GM21717 (cell line): ENCODE measurements around the gene MOB3B.

Experiments
- ATAC-seq: cut with Tn5 transposase; IDR thresholded peaks from one replicate; pipeline ENCODE4 v1.9.1; 2021; ENCODE audit warnings: mild to moderate bottlenecking, moderate library complexity; ENCODE audit not compliant: unreplicated experiment

The MOB3B gene

DNA sequence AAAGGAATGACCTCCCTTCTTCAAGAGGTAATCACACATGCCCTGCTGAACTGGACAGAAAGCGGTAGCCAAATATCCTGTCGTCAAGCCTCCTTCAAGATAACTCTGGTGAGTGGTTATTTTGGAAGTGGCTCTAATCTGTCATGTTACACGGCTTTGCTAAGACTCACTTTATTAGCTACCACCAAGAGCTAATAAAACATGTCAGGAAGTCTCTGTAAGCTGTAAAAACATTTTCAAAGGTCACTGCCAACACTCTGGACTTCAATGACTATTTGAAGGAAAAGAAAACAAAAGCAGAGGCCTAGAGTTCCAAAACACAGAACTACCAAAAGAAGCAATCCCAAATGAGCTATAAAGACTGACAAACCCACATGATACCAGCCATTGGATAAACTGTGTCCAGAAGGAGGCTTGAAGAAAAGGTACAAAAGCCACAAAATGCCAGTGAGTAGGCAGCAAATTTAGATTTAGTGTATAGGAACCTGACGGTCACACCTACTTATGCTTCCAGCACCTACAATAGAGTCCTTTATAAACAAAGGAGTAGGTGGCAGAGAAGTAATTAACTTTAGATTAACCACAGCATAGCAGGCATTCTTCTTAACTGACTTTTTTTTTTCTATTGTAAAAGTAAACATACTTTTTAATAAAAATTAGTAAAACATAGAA is 135.3 kb downstream of the MOB3B start:
- no peak for ATAC-seq

DNA sequence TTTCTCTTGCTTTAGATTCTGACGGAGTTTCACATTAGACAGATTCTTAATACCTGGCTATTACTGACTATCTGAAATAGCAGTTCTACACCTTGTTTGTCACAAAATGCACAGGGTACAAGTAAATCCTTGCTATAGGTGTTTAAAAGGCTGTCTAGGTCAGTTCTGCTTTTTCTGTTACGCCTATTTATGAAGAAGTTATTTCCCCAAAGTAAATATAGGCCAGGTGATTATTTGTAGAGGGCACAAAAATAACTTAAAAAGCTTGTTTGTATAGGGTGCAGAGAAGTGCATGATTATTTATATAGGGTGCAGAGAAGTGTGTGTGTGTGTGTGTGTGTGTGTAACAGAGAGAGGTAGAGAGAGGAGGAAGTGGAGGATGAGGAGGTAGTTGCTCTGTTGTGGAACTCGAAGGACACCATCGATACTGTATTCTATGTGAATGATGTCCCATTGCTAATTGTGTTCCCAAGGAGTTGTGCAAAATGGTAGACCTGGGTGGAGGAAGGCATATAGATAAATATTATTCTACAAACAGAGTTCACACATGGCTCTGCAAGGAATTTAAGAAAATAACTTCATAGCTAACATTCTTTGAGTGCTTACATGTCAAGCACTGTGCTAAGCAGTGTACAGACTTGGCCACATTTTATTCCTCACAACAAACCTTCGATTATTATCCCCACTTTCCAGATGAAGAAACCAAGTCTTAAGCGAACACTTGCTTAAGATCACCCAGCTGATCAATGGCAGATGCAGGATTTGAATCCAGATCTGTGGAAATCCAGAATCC is 136.4 kb downstream of the MOB3B start:
- no peak for ATAC-seq

- ATAC-seq: no peak
Measured at GRCh38 chr9:27392451-27392850, 137.2 kb downstream of the MOB3B start.

DNA sequence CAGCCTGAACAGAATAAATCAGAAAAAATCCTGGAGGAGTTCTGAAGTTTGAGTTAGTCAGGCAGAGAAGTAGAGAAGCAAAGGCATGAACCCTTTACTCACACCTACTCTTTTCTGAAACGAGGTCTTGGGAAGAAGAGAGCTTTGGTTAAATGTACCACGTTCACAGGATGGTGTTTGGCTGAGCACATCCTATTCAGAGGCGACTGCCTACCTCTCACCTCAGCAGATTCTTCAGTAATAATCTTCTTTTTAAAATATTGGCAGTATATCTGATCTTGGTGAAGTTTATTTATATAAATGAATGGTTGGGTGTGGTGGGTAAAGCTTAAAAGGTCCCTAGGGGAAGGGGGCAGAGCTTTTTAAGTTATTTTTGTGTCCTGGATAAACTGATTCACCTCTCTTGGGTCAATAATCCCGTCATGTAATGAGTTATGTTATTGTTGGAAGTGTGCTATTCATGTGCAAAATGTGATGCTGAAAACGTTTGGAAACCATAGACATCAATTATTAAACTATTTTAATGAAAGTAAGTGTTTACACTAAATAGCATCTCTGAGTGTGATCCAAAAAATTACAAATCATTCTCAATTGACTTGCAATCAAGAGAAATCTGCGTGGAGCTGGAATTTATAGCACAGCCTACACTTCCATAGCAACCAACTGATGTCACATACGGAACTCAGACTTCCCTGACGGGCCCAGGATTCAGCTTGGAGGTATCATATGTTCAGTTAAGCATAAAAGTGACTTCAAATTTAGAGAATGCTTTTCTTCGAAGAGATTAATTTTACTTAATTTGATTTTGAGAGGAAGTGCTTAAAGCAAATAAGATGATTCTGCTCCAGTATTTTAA is 138.3 kb downstream of the MOB3B start:
- no peak for ATAC-seq

DNA sequence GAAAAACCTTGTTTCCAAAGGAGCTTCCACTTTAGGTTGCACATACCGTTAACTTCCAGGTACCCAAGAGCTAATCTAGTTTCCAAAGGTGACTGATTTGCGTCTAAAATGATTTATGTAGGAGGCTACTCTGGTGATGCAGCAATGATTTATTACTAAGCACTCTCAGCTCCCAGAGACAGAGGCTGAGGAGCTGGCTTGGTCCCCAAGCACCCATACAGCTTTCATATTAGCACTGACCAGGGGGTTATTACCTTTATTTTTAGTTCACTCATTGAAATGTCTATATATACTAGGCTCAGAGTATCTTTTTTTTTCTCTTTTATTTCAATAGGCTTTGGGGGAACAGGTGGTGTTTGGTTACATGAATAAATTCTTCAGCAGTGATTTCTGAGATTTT is 141.5 kb downstream of the MOB3B start:
- ATAC-seq: no peak

GRCh38 chr9:27387722-27388121 is 141.9 kb downstream of the MOB3B start:
- no peak for ATAC-seq

DNA sequence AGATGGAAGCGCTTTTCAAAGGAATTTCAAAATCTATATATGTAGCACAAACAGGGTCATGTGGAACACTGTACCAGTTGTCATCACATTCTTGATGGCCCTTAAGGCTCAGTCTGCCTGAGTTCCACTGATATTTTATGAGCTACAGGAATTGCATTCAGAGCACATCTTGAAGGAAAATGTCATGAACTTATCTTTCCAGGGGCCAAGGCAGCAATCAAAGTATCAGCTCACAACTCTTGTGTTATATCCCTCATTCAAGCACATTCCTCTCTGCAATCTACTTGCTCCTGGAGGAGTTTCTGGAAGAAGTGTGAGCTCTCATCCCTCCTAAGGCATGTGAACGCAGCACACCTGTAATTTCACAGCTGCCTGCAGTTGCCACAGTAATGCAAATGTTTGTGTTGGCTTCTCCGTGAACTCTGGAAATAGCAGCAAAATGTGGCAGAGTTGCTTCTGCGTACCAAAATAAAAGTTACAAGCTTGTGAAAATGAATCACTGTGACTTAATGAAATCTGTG is 143.0 kb downstream of the MOB3B start:
- ATAC-seq: peak; percentile 44

DNA sequence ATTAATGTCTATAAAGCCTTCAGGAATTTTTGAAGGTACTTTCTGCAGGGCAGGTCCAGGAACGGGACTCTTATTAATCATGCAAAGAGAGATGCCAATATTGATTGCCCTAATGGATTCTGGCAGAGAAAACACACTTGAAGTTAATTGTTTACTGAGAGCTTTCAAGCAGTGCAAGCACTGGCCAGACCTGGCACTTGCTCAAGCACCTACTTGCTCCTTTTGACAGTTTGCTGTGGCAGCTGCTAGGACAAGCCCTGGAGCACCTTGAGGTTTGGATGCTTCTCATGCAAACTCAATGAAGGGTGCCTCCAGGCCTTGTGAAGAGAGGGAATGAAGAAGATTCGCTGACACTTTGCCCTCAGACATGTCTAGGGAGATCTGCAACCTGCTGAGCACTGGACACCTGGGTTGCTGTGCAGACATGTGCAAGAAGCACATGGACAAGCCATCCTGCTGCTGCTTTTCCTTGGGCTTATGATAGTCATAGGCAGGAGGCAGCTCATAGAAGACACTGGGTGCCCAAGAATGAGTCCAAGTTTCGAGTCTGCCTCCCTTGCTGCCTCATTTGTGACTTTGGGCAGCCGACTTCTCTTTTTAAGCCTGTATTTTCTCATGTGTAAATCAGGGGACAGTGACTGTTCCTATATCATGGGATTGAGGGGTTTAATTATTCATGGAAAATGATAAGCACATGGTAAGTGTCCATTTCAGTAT is 143.8 kb downstream of the MOB3B start:
- ATAC-seq: no peak

- no peak for ATAC-seq
Measured at GRCh38 chr9:27384262-27385014, 145.2 kb downstream of the MOB3B start.

- ATAC-seq: no peak
Measured at GRCh38 chr9:27383524-27383923, 146.1 kb downstream of the MOB3B start.

GRCh38 chr9:27382975-27383374 is 146.6 kb downstream of the MOB3B start:
- ATAC-seq: no peak

DNA sequence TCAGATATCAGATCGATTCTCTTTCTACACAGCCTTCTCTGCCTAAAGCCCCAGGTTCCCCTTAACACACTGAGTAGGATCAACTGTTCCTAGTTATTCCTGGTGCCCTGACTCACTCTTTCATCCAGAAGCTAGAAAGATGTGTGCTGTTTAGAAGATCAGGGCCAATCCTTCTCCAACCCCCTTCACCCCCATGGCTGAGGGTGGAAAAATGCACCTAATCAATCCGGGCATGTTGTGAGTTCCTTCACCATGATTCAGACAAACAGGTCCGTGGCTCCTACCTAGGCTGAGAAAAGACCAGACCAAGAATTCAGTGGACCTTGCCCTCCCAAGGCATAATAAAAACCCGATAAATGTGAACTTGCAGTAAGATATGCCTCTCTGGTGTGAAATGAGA is 147.3 kb downstream of the MOB3B start:
- no peak for ATAC-seq

DNA sequence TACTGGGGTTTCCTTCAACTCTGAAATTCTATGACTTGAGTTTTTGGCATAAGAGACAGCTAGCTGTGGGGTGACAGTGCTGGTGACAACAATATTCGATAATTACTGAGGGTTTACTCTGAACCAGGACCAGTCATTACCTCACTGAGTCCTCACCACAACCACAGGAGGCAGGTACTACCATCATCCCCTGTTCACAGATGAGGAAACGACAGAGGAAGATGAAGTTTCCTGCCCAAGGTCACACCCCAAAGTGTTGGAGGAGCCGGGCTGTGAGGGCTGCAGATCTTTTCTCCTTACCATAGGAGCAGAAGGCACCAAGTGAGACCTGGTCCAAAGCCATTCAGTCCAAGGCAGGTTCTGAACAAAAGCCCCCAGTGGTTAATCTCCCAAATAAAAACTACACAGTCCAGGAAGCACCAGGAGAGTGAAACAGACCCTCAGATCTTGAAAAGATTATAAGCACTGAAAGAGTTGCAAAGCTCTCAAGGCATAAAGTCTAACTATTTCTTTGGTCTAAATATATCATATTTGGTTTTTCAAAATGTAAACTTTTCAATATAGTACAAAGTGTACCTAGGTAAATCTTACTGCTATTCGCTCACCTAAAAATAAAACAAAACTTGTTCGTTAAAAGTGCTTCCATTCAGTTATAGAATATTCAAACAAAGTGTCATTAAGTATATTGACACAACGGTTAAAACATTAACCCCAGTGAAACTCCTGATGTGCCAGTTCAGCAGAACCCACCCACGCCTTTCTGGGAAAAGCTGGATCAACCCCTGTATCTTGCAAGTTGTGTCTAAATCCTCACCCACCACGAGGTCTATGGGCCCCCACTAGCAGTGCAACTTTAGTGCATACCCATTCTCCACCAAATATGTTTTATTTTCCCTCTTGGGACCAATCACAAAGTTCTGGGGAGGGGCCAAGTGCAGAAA is 150.0 kb downstream of the MOB3B start:
- ATAC-seq: peak; percentile 36

DNA sequence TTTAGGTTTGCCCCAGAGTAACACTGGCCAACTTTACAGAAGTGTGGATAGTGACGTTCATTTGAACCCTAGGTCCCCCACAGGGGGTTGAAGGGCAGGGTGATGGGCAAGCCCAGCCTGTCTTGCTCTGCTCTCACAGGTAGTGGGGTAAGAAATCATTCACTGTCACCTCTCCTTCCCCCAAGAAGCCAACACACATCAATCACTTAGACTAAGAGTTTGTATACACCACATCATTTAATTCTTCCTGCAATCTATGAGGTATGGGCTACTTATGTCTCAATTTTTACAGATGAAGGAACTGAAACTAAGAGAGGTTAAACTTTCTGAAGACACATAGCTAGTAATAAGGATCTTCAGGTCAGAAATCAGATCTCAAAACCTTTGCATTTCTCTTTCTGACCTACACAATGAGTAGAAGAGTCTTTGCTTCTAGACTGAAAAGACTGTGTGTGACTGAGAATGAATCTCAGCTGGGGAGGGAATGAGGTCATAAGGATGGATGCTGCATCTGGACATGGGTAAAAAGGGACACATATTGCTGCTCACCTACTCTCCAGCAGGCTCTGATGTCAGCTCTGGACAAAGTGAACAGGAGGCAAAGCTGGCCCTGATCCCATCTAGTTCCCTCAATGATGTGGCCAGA is 151.7 kb downstream of the MOB3B start:
- peak; percentile 85 for ATAC-seq

DNA sequence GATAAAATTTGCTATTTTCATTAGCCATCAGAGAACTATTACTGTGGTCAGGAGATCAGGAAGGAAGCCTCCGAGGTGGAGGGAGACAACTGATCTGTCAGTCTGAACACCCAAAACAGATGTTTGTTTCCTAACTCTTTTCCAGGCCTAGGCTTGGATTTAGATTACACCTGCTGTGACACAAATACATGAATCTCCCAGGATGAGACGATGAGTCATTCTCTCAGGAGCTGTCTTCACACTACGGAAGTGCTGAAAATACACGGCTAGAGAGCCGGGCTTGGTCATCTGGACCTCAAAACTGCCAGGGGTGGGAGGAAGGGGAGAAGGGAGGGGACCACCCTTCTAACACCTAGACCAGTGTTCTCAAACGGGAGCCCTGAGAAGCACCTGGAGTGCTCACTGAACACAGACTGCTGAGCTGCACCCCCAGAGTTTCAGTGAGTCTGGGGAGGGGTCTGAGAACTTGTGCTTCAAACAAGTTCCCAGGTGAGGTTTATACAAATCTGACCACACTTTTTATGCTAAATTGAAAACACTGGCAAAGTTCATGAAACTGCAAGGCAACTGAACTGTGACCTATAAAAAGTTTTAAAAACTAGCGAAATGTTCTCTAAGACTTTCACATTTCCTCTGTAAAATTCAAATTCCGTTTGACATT is 152.3 kb downstream of the MOB3B start:
- ATAC-seq: peak; percentile 37

- no peak for ATAC-seq
Measured at GRCh38 chr9:27373851-27374250, 155.8 kb downstream of the MOB3B start.

DNA sequence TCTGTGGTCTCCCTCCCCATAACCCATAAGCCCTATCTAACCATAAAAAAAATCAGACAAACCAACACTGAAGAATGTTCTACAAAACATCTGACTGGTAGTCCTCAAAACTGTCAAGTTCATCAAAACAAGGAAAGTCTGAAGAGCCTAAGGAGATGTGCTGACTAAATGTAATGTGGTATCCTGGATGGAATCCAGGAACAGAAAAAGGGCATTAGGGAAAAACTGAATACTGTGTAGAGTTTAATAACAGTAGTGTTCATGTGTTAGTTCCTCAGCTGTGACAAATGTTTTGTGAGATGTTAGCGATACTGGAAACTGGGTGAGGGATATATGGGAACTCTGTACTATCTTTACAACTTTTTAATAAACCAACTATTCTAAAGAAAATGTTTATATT is 157.0 kb downstream of the MOB3B start:
- ATAC-seq: no peak

DNA sequence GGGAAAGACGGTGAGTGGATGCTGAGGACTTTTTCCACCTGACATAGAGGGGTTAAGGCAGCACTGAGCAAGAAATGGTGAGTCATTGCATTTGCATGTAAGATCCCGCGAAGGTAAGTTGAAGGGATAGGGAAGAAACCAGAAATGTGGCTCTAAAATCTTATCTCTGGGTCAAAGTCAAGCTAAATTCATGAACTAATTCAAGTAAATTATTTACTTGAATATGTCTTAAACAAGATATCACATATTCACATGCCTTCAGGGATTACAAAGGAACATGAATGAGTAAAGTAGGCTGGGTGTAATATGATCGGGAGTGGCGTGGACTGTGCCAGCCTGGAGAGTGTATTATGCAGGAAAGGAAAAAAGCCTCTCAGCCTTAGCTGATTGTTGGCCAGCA is 158.2 kb downstream of the MOB3B start:
- no peak for ATAC-seq
